ENCODE data around the gene ACAA1.

- no peak for TF ChIP-seq CTCF (conservative IDR thresholded peaks at IDR 0.05; ENCODE audit: low read depth, low read length)
- no peak for TF ChIP-seq EZH2 (IDR thresholded peaks at IDR 0.05; ENCODE audit: borderline replicate concordance, low read depth, low read length, poor library complexity, severe bottlenecking)
Observed at GRCh38 chr3:38177181-38177580, 40.3 kb upstream of the ACAA1 start.

Data from A673 (cell line).